ENCODE data around the gene LRRC4C. TPM values are rescaled to one million over a fixed set of nuclear protein-coding genes. Genes with fewer than 3 reads are reported as not detected.

Gene LRRC4C
- total and polyA plus RNA-seq, 4 donors = 0.10 to 0.93 (median 0.30) TPM

DNA sequence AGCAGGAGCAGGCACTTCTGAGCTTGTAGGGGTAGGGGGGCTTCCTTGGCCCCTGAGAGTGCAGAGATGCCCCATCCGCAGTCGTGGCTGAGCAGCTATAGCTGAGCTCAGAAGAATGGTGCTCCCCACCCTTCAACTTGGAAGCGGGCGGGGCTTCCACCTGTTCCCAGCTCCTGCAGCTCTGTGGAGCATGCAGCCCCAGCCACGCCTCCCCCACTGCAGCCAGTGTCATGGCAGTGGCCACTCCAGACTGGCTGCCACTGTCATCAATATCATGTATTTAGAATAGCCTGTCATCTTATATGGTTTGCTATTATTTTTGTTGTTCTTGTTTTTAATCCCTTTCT lies 213.1 kb downstream of the LRRC4C start (continued):
- TF ChIP-seq, protein P1, sequence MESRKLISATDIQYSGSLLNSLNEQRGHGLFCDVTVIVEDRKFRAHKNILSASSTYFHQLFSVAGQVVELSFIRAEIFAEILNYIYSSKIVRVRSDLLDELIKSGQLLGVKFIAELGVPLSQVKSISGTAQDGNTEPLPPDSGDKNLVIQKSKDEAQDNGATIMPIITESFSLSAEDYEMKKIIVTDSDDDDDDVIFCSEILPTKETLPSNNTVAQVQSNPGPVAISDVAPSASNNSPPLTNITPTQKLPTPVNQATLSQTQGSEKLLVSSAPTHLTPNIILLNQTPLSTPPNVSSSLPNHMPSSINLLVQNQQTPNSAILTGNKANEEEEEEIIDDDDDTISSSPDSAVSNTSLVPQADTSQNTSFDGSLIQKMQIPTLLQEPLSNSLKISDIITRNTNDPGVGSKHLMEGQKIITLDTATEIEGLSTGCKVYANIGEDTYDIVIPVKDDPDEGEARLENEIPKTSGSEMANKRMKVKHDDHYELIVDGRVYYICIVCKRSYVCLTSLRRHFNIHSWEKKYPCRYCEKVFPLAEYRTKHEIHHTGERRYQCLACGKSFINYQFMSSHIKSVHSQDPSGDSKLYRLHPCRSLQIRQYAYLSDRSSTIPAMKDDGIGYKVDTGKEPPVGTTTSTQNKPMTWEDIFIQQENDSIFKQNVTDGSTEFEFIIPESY (IDR thresholded peaks at IDR 0.05) = no peak
- TF ChIP-seq YY1 (IDR thresholded peaks at IDR 0.05) (no peak), JUND (IDR thresholded peaks at IDR 0.05) (no peak), HNF4G (IDR thresholded peaks at IDR 0.05) (no peak), HNF4A (conservative IDR thresholded peaks at IDR 0.05) (no peak), RAD21 (IDR thresholded peaks at IDR 0.05) (no peak), FOXA2 (IDR thresholded peaks at IDR 0.05) (no peak), SP1 (IDR thresholded peaks at IDR 0.05) (no peak), EGR1 (IDR thresholded peaks at IDR 0.05; ENCODE audit: low read depth in 2 of 2) (no peak), GABPA (IDR thresholded peaks at IDR 0.05 in 1 of 2, conservative IDR thresholded peaks at IDR 0.05 in 1 of 2) (no peak)
- TF ChIP-seq, protein P2, sequence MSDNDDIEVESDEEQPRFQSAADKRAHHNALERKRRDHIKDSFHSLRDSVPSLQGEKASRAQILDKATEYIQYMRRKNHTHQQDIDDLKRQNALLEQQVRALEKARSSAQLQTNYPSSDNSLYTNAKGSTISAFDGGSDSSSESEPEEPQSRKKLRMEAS (IDR thresholded peaks at IDR 0.05) = no peak

DNA sequence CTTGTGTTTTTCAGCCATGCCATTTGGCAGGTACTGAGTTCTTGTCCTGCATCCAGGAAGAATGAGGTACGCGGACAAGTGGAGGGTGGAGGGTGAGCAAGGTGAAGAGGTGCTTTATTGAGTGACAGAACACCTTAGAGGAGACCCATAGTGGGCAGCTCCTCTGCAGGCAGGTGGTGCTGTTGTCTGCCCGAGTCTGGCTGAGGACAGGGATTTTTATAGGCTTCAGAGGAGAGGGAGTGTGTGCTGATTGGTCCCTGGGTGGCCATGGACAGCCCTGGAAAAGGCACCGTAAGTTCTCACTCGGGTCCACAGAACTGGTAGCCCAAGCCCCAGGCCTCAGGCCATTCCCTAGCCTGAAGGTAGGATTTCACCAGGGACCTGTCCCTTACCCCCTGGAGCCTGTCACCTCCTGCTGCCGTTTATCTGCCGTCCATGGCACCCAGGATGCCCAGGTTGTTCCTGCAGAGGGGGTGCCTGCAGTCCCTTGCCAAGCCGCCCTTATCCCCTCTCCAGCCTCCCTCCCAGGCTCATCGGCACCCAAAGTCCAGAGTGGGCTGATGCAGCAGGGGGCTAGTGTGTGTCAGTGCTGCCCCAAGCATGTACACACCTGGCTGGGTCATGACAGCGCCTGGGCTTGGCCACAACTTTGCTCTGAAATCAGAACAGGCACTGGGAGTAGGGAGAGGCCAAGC lies 213.6 kb downstream of the LRRC4C start:
- H3K27me3 ChIP-seq (ENCODE audit: control insufficient read depth in 4 of 4, insufficient read depth in 4 of 4, low read length in 3 of 4) = no peaks in the 10 kb centered on the region
- H3K36me3 ChIP-seq (ENCODE audit: control insufficient read depth in 4 of 4, insufficient read depth in 3 of 4, low read depth in 1 of 4, low read length in 3 of 4) = no peaks in the 10 kb centered on the region
- 86% methylated on average over 10 of the region's 10 CpGs for WGBS
- DNase-seq (ENCODE audit: low spot score) = no peak
- no peak overlapping the region for H3K4me3 ChIP-seq (ENCODE audit: low read depth in 1 of 3, low read length in 3 of 3)
- H3K4me1 ChIP-seq (ENCODE audit: control insufficient read depth in 4 of 4, insufficient read depth in 4 of 4, low read length in 3 of 4) = no peaks in the 10 kb centered on the region
- no peak overlapping the region for H3K27ac ChIP-seq (ENCODE audit: low read depth in 1 of 2, low read length in 2 of 2)
- TF ChIP-seq, protein P3, sequence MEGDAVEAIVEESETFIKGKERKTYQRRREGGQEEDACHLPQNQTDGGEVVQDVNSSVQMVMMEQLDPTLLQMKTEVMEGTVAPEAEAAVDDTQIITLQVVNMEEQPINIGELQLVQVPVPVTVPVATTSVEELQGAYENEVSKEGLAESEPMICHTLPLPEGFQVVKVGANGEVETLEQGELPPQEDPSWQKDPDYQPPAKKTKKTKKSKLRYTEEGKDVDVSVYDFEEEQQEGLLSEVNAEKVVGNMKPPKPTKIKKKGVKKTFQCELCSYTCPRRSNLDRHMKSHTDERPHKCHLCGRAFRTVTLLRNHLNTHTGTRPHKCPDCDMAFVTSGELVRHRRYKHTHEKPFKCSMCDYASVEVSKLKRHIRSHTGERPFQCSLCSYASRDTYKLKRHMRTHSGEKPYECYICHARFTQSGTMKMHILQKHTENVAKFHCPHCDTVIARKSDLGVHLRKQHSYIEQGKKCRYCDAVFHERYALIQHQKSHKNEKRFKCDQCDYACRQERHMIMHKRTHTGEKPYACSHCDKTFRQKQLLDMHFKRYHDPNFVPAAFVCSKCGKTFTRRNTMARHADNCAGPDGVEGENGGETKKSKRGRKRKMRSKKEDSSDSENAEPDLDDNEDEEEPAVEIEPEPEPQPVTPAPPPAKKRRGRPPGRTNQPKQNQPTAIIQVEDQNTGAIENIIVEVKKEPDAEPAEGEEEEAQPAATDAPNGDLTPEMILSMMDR (IDR thresholded peaks at IDR 0.05; ENCODE audit: low read depth, low read length, missing input control) = peak; percentile 27
- TF ChIP-seq, protein P4, sequence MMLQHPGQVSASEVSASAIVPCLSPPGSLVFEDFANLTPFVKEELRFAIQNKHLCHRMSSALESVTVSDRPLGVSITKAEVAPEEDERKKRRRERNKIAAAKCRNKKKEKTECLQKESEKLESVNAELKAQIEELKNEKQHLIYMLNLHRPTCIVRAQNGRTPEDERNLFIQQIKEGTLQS (IDR thresholded peaks at IDR 0.05) = no peak
- TF ChIP-seq RAD21 (IDR thresholded peaks at IDR 0.05) (peak; percentile 46 to 75), TAF1 (conservative IDR thresholded peaks at IDR 0.05) (no peak)
- H3K9ac ChIP-seq (ENCODE audit: low read depth in 1 of 2, low read length in 2 of 2) = no peak overlapping the region
- no peaks in the 10 kb centered on the region for H3K9me3 ChIP-seq (ENCODE audit: control insufficient read depth in 4 of 4, low read length in 3 of 4)

DNA sequence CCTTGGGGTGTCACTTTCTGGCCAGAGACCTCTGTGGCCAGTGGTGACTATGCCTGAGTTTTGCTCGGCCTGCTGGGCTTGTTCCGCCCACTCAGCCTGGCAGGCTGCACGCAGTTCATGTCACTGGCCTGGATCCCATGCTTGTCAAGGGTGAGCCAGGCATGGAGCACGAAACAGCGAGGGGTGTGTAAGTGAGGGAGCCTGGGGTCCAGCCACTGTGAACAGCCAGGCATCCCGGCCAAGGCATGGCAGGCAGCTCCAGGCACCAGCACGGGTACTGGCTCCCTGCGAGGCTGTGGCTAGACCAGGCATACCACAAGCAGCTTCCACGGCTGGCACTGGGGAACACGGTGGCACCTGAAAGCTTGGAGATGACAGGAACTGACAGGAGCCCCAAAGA lies 214.3 kb downstream of the LRRC4C start:
- Histone ChIP-seq H3K27ac (ENCODE audit: low read depth in 1 of 2, low read length in 2 of 2) (no peak overlapping the region), H3K36me3 (ENCODE audit: control insufficient read depth in 4 of 4, insufficient read depth in 3 of 4, low read depth in 1 of 4, low read length in 3 of 4) (no peaks in the 10 kb centered on the region), H3K9me3 (ENCODE audit: control insufficient read depth in 4 of 4, low read length in 3 of 4) (no peaks in the 10 kb centered on the region), H3K4me3 (ENCODE audit: low read depth in 1 of 3, low read length in 3 of 3) (no peak overlapping the region), H3K4me1 (ENCODE audit: control insufficient read depth in 4 of 4, insufficient read depth in 4 of 4, low read length in 3 of 4) (no peaks in the 10 kb centered on the region), H3K27me3 (ENCODE audit: control insufficient read depth in 4 of 4, insufficient read depth in 4 of 4, low read length in 3 of 4) (no peaks in the 10 kb centered on the region), H3K9ac (ENCODE audit: low read depth in 1 of 2, low read length in 2 of 2) (no peak overlapping the region)
- 79% methylated on average over 10 of the region's 10 CpGs for WGBS
- no peak for TF ChIP-seq GABPA (IDR thresholded peaks at IDR 0.05 in 1 of 2, conservative IDR thresholded peaks at IDR 0.05 in 1 of 2)
- TF ChIP-seq, protein P3 (IDR thresholded peaks at IDR 0.05; ENCODE audit: low read depth, low read length, missing input control) = no peak
- DNase-seq (ENCODE audit: low spot score) = no peak

Measured in liver (tissue), 9 donors.